WI38 (cell line): ENCODE data around the gene JCAD.

Experiments used
- H3K4me3 ChIP-seq: 2 replicates; pipeline ENCODE4 v1.5.1; 2011; ENCODE audit warnings: low read depth, mild to moderate bottlenecking, control low read depth, low read length
- CTCF ChIP-seq: IDR thresholded peaks from 2 replicates; pipeline ENCODE4 v1.5.1; 2012; ENCODE audit warnings: low read depth, mild to moderate bottlenecking, control low read depth, low read length

The JCAD gene

GRCh38 chr10:30058570-30059132 lies 735 bp downstream of the JCAD start:
- peak overlapping the region; percentile 73 for H3K4me3 ChIP-seq
- TF ChIP-seq CTCF = no peak

GRCh38 chr10:30057894-30058556 lies 1.4 kb downstream of the JCAD start:
- H3K4me3 ChIP-seq = peak overlapping the region; percentile 73
- TF ChIP-seq CTCF = no peak

- no peak for TF ChIP-seq CTCF
- H3K4me3 ChIP-seq = peak overlapping the region; percentile 73
These were observed 2.0 kb downstream of the JCAD start for GRCh38 chr10:30057421-30057841.

- TF ChIP-seq CTCF = no peak
- peak overlapping the region; percentile 73 for H3K4me3 ChIP-seq
These were observed 2.5 kb downstream of the JCAD start for GRCh38 chr10:30056767-30057355.

- peak overlapping the region; percentile 73 for H3K4me3 ChIP-seq
- TF ChIP-seq CTCF = no peak
These were observed 3.1 kb downstream of the JCAD start for GRCh38 chr10:30056281-30056680.

GRCh38 chr10:30055226-30055662 lies 4.1 kb downstream of the JCAD start:
- H3K4me3 ChIP-seq = peak overlapping the region; percentile 17; the same call in 1 of the 2 replicates
- no peak for TF ChIP-seq CTCF

- no peak for TF ChIP-seq CTCF
- H3K4me3 ChIP-seq = no peak overlapping the region
These were observed 7.3 kb downstream of the JCAD start for GRCh38 chr10:30052062-30052461.
